GM21381 (cell line): Measurements from ENCODE around the gene PI4KA.

Experiments used
- ATAC-seq: cut with Tn5 transposase; IDR thresholded peaks from one replicate; pipeline ENCODE4 v1.9.1; 2021; ENCODE audit warnings: mild to moderate bottlenecking, moderate library complexity; ENCODE audit not compliant: unreplicated experiment

Gene PI4KA

GRCh38 chr22:20794650-20795413 is 63.8 kb downstream of the PI4KA start:
- no peak for ATAC-seq

GRCh38 chr22:20793748-20794649 is 64.6 kb downstream of the PI4KA start:
- no peak for ATAC-seq

GRCh38 chr22:20792966-20793728 is 65.5 kb downstream of the PI4KA start:
- ATAC-seq: no peak

DNA sequence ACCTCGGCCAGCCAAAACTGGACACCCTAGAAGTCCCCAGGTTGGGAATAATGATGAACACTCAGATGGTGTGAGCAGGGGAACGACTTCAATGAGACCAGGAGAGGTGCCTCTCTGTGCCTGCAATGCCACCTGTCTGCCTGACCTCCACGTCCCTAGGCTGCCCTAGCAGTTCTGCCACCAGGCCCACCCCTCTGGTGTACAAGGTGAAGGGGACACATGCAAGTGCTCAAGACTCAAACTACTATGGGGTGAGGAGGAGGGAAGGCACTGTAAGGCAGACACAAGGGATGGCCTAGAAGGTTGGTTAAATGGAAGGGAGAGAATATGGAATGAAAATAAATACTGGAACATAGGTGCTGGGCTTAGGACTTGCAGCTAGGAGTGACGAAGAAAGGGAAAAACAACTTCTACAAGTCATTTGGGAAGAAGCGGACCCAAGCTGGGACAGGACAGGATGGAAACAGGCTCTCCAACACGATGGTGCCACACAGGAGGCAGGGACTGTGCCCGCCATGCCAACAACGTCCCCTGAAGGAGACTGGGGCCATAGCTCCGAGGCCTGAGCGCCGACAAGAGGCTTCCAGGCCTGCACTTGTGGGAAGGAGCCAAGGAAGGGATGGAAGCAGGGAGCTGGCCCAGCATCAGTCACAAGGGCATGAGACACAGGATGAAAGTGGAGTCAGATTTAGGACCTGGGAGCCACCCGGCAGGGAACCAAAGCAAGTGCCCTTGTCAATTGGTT is 66.2 kb downstream of the PI4KA start:
- no peak for ATAC-seq

DNA sequence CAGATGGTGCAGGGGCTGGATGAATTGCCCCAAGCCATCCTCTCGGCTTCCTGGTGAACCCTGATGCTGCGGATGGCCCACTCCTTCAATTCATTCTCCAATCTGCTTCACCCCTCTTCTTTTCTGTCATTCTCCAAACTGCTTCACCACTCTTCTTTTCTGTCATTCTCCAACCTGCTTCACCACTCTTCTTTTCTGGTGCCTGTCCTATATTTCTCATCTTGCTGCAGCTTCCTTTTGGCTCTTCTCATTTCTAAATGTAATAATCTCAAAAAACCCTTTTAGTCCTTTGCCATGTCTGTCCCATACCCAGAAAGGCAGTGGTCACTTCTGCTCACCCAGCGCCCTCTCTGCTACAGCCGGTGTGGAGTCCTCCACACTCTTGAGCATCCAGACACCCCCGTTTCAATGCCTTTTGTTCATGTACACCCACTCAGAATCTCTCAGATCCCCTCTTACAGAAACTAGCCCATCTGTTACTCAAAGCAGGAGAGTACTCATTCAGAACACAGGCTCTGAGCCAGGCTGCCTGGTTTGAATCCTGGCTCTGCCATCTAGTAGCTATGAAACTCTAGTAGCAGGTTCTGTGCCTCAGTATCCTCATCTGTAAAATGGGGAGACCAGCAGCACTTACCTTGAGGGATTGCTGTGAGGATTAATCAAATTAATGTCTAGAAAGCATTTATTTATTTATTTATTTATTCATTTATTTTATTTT is 69.8 kb downstream of the PI4KA start:
- no peak for ATAC-seq

GRCh38 chr22:20787746-20788626 is 70.6 kb downstream of the PI4KA start:
- ATAC-seq: no peak

DNA sequence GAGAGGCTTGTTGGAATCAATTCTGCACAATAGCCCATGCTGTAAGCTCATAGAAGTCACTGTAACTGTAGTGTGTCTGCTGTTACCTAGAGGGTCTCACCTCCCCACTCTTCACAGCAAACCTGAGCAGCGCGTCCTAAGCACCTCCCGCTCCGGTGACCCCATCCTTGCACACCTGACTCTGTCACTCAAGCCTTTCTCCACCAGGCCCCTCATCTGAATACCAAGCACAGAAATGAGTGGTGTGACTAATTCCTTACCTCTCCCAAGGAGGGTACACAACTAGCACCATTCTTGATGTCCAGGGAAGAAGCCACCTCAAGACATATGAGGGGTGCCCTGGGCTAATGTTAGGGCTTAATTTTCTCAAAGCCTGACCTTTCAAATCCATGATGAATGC is 71.4 kb downstream of the PI4KA start:
- ATAC-seq: no peak

DNA sequence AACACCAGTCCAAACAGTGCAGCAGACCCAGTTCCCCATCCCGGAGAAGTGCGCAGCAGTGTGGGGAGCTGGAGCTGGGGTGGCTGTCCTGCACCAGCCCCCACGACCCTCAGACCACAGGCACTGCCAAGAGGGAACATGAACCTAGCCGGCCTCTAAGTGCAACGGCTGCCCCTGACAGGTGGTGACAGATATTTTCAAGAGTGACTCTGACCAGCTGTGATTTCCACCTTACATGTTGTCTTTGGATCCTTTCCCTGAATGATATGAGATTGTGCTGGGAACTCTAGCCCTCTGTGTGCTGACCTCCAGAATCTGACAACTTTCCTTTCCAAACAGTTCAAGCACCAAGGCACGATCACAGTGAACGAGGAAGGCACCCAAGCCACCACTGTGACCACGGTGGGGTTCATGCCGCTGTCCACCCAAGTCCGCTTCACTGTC is 72.1 kb downstream of the PI4KA start:
- no peak for ATAC-seq

- no peak for ATAC-seq
Observed at GRCh38 chr22:20786048-20786447, 72.6 kb downstream of the PI4KA start.

DNA sequence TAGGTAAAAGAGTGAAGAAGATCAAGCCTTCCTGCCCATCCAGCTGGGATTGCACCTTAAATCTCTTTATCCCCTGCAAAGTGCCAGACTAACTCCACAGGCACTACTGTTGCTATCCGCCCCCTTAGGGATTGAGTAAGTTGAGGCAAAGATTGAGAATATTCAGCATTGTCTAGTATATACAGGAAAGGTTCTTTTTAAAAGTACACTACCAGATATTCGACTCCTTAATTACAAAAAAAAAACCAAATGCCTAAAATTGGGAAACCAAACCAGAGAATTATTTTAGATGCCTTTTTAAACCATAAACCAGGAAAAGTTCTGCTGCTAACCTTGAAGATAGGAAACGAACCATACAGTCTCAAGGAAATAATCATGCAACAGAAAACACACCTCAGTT is 73.2 kb downstream of the PI4KA start:
- ATAC-seq: no peak

- no peak for ATAC-seq
Observed at GRCh38 chr22:20783844-20784723, 74.5 kb downstream of the PI4KA start.

DNA sequence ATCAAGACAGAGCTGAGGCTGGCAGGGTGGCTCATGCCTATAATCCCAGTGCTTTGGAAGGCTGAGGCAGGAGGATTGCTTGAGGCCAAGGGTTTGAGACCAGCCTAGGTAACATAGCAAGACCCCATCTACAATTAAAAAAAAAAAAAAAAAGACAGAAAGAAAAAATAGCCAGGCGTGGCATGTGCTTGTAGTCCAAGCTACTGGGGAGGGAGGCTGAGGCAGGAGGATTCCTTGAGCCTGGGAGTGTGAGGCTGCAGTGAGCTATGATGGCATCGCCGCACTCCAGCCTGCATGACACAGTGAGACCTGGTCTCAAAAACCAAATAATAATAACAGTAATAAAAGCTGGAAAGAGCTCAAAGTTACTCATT is 75.3 kb downstream of the PI4KA start:
- ATAC-seq: no peak

GRCh38 chr22:20782596-20783299 is 75.9 kb downstream of the PI4KA start:
- ATAC-seq: no peak

DNA sequence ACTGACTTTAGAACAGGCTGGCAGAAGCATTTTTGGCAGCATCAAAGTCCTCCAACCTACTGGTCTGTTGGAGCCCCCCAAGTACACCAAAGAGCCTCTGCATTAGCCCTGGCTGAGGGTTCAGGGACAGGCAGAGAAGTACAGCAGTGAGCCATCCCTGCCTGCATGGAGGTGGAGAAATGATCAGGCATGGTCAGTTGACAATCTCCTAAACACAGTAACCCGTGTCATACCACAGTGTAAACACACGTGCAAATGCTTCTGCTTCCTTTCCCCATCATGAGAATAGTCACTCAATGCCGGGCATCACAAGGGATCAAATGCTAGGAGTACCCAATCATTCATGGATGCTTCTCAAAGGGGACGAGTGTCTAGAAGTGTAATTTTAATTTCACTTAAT is 76.5 kb downstream of the PI4KA start:
- no peak for ATAC-seq

GRCh38 chr22:20781272-20781990 is 77.2 kb downstream of the PI4KA start:
- ATAC-seq: no peak

- ATAC-seq: no peak
Observed at GRCh38 chr22:20779818-20780158, 78.8 kb downstream of the PI4KA start.
